Neuronal stem cell (in vitro differentiated cells): ENCODE data around the gene BICDL1.

ENCODE experiments used
- DNase-seq: peaks from one replicate; pipeline ENCODE4 v3.0.0-alpha.2; 2013; ENCODE audit warnings: low spot score
- H2AFZ ChIP-seq: one replicate; pipeline ENCODE4 v1.6.1; 2013; ENCODE audit warnings: mild to moderate bottlenecking, low read length, inconsistent platforms
- H2AK5ac ChIP-seq: 2 replicates; pipeline ENCODE4 v1.6.1; 2013; ENCODE audit warnings: low read depth, mild to moderate bottlenecking, inconsistent platforms, low read length, moderate library complexity, mixed read lengths
- H2BK120ac ChIP-seq: 2 replicates; pipeline ENCODE4 v1.6.1; 2013; ENCODE audit warnings: low read depth, mild to moderate bottlenecking, inconsistent platforms, low read length, moderate library complexity, mixed read lengths
- H2BK12ac ChIP-seq: one replicate; pipeline ENCODE4 v1.6.1; 2013; ENCODE audit warnings: low read length, inconsistent platforms
- H2BK15ac ChIP-seq: 2 replicates; pipeline ENCODE4 v1.6.1; 2013; ENCODE audit warnings: mild to moderate bottlenecking, low read length, inconsistent platforms, mixed read lengths
- H2BK5ac ChIP-seq: one replicate; pipeline ENCODE4 v1.6.1; 2013; ENCODE audit warnings: inconsistent platforms, mild to moderate bottlenecking, low read length, moderate library complexity
- H3K14ac ChIP-seq: one replicate; pipeline ENCODE4 v1.6.1; 2013; ENCODE audit warnings: low read length, inconsistent platforms
- H3K18ac ChIP-seq: 2 replicates; pipeline ENCODE4 v1.6.1; 2013; ENCODE audit warnings: low read length, inconsistent platforms
- H3K23ac ChIP-seq: 2 replicates; pipeline ENCODE4 v1.6.1; 2013; ENCODE audit warnings: low read depth, mild to moderate bottlenecking, mixed read lengths, low read length, inconsistent platforms; ENCODE audit not compliant: poor library complexity
- H3K27ac ChIP-seq: replicated peaks from 3 replicates; pipeline ENCODE4 v1.5.1; 2013; ENCODE audit warnings: low read length, inconsistent platforms
- H3K27me3 ChIP-seq, 3 experiments: 2 replicates each; pipeline ENCODE4 v1.6.1; 2013; ENCODE audit warnings: low read length in 3 of 3, mild to moderate bottlenecking in 2 of 3, inconsistent platforms in 1 of 3, low read depth in 1 of 3, mixed read lengths in 1 of 3, moderate library complexity in 1 of 3; ENCODE audit not compliant: control insufficient read depth in 3 of 3, insufficient read depth in 3 of 3
- H3K36me3 ChIP-seq, 2 donors: replicated peaks in 1 of 2; 2 replicates each; pipeline ENCODE4 v1.6.1; 2013; ENCODE audit warnings: low read length in 2 of 2; ENCODE audit not compliant: control insufficient read depth in 2 of 2, insufficient read depth in 2 of 2
- H3K4ac ChIP-seq: 2 replicates; pipeline ENCODE4 v1.6.1; 2013; ENCODE audit warnings: inconsistent platforms, mild to moderate bottlenecking, low read length, moderate library complexity
- H3K4me1 ChIP-seq, 2 donors: 1 replicate in 1 of 2; 2 replicates in 1 of 2; pipeline ENCODE4 v1.6.1; 2013; ENCODE audit warnings: low read length in 2 of 2, low read depth in 1 of 2; ENCODE audit not compliant: control insufficient read depth in 2 of 2, insufficient read depth in 1 of 2
- H3K4me2 ChIP-seq: one replicate; pipeline ENCODE4 v1.6.1; 2013; ENCODE audit warnings: mild to moderate bottlenecking, low read length, inconsistent platforms; ENCODE audit not compliant: insufficient read depth, poor library complexity, severe bottlenecking
- H3K4me3 ChIP-seq, 2 donors: 2 replicates each; pipeline ENCODE4 v1.5.1; 2013; ENCODE audit warnings: low read length in 2 of 2, mild to moderate bottlenecking in 2 of 2, inconsistent platforms in 1 of 2, moderate library complexity in 1 of 2
- H3K79me1 ChIP-seq: one replicate; pipeline ENCODE4 v1.6.1; 2013; ENCODE audit warnings: low read depth, mild to moderate bottlenecking, inconsistent platforms, low read length, moderate library complexity
- H3K9ac ChIP-seq: one replicate; pipeline ENCODE4 v1.6.1; 2013; ENCODE audit warnings: mild to moderate bottlenecking, low read depth, low read length, inconsistent platforms; ENCODE audit not compliant: poor library complexity
- H3K9me3 ChIP-seq, 2 donors: replicated peaks in 1 of 2; 2 replicates each; pipeline versions ENCODE3 to v1.6.1; 2013; ENCODE audit warnings: low read length in 2 of 2, mild to moderate bottlenecking in 2 of 2, inconsistent platforms in 1 of 2, low read depth in 1 of 2, mixed read lengths in 1 of 2, moderate library complexity in 1 of 2; ENCODE audit not compliant: control insufficient read depth in 2 of 2, insufficient read depth in 1 of 2
- H4K8ac ChIP-seq: one replicate; pipeline ENCODE4 v1.6.1; 2013; ENCODE audit warnings: low read depth, mild to moderate bottlenecking, inconsistent platforms, low read length, moderate library complexity
- H4K91ac ChIP-seq: one replicate; pipeline ENCODE4 v1.6.1; 2013; ENCODE audit warnings: low read length, low read depth, mild to moderate bottlenecking, inconsistent platforms; ENCODE audit not compliant: poor library complexity
- WGBS, 2 donors: extraction: QIAGEN DNeasy Blood & Tissue Kit; methylation state at CpG; one replicate each; pipeline ENCODE4 v1.1.7; 2013; ENCODE audit warnings: missing lambda C conversion rate in 2 of 2, mixed read lengths in 1 of 2; ENCODE audit not compliant: insufficient read length in 2 of 2, insufficient replicate concordance in 1 of 2; ENCODE audit errors: extremely low coverage in 2 of 2; 5-methylcytosine and 5-hydroxymethylcytosine counted together

The BICDL1 gene

GRCh38 chr12:119992129-119992705 lies 3.2 kb downstream of the BICDL1 start:
- no peak overlapping the region for H2BK120ac ChIP-seq
- no peak overlapping the region for H3K27ac ChIP-seq
- no peak overlapping the region for H2AK5ac ChIP-seq
- H3K79me1 ChIP-seq: no peaks in the 10 kb centered on the region
- H3K9me3 ChIP-seq: no peaks in the 10 kb centered on the region
- peaks cover 4 to 6% of the 10 kb centered on the region in 2 donors for H3K4me1 ChIP-seq
- no peaks in the 10 kb centered on the region for H3K36me3 ChIP-seq
- H2BK12ac ChIP-seq: no peak overlapping the region
- H4K8ac ChIP-seq: no peak overlapping the region
- no peak overlapping the region for H3K9ac ChIP-seq
- no peak for DNase-seq
- no peak overlapping the region for H3K4me2 ChIP-seq
- H3K4me3 ChIP-seq: no peak overlapping the region
- no peak overlapping the region for H2BK5ac ChIP-seq
- H3K4ac ChIP-seq: no peak overlapping the region
- no peak overlapping the region for H3K18ac ChIP-seq
- peaks cover 2 to 37% (median 11%) of the 10 kb centered on the region in 3 experiments for H3K27me3 ChIP-seq
- no peak overlapping the region for H4K91ac ChIP-seq
- H3K23ac ChIP-seq: no peak overlapping the region
- no CpG with 5 or more reads among the region's 5 CpGs for WGBS, 2 donors
- H2AFZ ChIP-seq: no peak overlapping the region
- H2BK15ac ChIP-seq: no peak overlapping the region
- no peak overlapping the region for H3K14ac ChIP-seq

- peaks cover 2 to 4% of the 10 kb centered on the region in 2 donors for H3K4me1 ChIP-seq
- H2BK5ac ChIP-seq: no peak overlapping the region
- H4K91ac ChIP-seq: no peak overlapping the region
- WGBS, 2 donors: no CpG with 5 or more reads among the region's 3 CpGs
- peaks cover 2 to 23% (median 8%) of the 10 kb centered on the region in 3 experiments for H3K27me3 ChIP-seq
- no peak overlapping the region for H3K9ac ChIP-seq
- no peak overlapping the region for H2BK12ac ChIP-seq
- no peak overlapping the region for H3K27ac ChIP-seq
- no peak overlapping the region for H3K4ac ChIP-seq
- H2BK15ac ChIP-seq: no peak overlapping the region
- no peak overlapping the region for H2AFZ ChIP-seq
- H2BK120ac ChIP-seq: no peak overlapping the region
- no peaks in the 10 kb centered on the region for H3K9me3 ChIP-seq
- no peak overlapping the region for H4K8ac ChIP-seq
- H2AK5ac ChIP-seq: no peak overlapping the region
- H3K79me1 ChIP-seq: no peaks in the 10 kb centered on the region
- no peak overlapping the region for H3K18ac ChIP-seq
- H3K36me3 ChIP-seq: no peaks in the 10 kb centered on the region
- no peak overlapping the region for H3K23ac ChIP-seq
- no peak overlapping the region for H3K4me2 ChIP-seq
- H3K14ac ChIP-seq: no peak overlapping the region
- no peak overlapping the region for H3K4me3 ChIP-seq
- no peak for DNase-seq
Observed at GRCh38 chr12:119994892-119995658, 6.0 kb downstream of the BICDL1 start.

GRCh38 chr12:119996417-119996816 lies 7.4 kb downstream of the BICDL1 start:
- no CpG with 5 or more reads among the region's 1 CpG for WGBS, 2 donors
- no peak overlapping the region for H3K9ac ChIP-seq

DNA sequence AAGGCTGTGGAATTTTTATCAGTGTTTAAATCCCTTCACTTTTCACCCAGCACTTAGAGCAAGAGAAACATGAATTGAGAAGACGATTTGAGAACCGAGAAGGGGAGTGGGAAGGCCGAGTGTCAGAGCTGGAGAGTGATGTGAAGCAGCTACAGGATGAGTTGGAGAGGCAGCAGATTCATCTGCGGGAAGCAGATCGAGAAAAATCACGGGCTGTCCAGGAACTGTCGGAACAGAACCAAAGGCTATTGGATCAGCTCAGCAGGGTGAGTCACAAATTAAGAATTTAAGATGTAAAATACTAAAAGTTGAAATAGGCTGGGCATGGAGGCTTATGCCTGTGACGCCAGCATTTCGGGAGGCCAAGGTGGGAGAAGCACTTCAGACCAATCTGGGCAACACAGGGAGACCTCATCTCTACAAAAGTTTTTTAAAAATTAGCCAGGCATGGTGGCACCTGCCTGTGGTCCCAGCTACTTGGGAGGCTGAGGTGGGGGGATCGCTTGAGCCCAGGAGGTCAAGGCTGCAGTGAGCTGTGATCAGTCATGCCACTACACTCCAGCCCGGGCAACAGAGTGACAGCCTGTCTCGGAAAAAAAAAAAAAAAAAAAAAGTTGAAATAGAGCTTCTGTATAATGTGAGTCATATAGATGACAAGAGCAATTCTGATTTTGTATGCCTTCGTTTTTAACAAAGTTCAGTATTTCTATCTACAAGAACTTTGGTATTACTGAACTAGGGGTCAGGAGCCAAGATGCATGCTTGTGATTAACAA lies 9.6 kb downstream of the BICDL1 start:
- Histone ChIP-seq H3K23ac (no peak overlapping the region), H3K4ac (no peak overlapping the region), H3K4me1 (no peaks in the 10 kb centered on the region), H2BK5ac (no peak overlapping the region), H2AK5ac (no peak overlapping the region), H3K4me2 (no peak overlapping the region), H2BK12ac (no peak overlapping the region), H3K14ac (no peak overlapping the region), H3K27ac (no peak overlapping the region), H3K79me1 (no peaks in the 10 kb centered on the region), H2AFZ (no peak overlapping the region), H2BK120ac (no peak overlapping the region), H3K36me3 (no peaks in the 10 kb centered on the region), H3K9me3 (no peaks in the 10 kb centered on the region), H2BK15ac (no peak overlapping the region), H4K91ac (no peak overlapping the region), H3K9ac (no peak overlapping the region), H3K18ac (no peak overlapping the region), H3K4me3 (no peak overlapping the region), H3K27me3 (no peaks in the 10 kb centered on the region), H4K8ac (no peak overlapping the region)
- no CpG with 5 or more reads among the region's 13 CpGs for WGBS, 2 donors
- DNase-seq: no peak

More at GRCh38 chr12:119996417-119996816, 7.4 kb downstream of the BICDL1 start:
- peaks cover 0 to 10% (median 0%) of the 10 kb centered on the region in 3 experiments for H3K27me3 ChIP-seq
- H2AK5ac ChIP-seq: no peak overlapping the region
- H3K36me3 ChIP-seq: no peaks in the 10 kb centered on the region
- no peaks in the 10 kb centered on the region for H3K4me1 ChIP-seq
- no peak overlapping the region for H2BK12ac ChIP-seq
- H3K4me3 ChIP-seq: no peak overlapping the region
- H2BK120ac ChIP-seq: no peak overlapping the region
- H3K14ac ChIP-seq: no peak overlapping the region
- no peak overlapping the region for H4K8ac ChIP-seq
- H3K27ac ChIP-seq: no peak overlapping the region
- no peak overlapping the region for H2BK15ac ChIP-seq
- no peak overlapping the region for H3K4me2 ChIP-seq
- no peaks in the 10 kb centered on the region for H3K9me3 ChIP-seq
- H3K4ac ChIP-seq: no peak overlapping the region
- no peaks in the 10 kb centered on the region for H3K79me1 ChIP-seq
- no peak overlapping the region for H2BK5ac ChIP-seq
- no peak for DNase-seq
- no peak overlapping the region for H4K91ac ChIP-seq
- H3K23ac ChIP-seq: no peak overlapping the region
- H2AFZ ChIP-seq: no peak overlapping the region
- H3K18ac ChIP-seq: no peak overlapping the region
